Measurements from ENCODE around the gene AIDA. TPM values are rescaled to one million over a fixed set of nuclear protein-coding genes. Genes with fewer than 3 reads are reported as not detected.

The AIDA gene
- total and polyA plus RNA-seq, 2 experiments from 2014 or later: 51.1 to 103 TPM

DNA sequence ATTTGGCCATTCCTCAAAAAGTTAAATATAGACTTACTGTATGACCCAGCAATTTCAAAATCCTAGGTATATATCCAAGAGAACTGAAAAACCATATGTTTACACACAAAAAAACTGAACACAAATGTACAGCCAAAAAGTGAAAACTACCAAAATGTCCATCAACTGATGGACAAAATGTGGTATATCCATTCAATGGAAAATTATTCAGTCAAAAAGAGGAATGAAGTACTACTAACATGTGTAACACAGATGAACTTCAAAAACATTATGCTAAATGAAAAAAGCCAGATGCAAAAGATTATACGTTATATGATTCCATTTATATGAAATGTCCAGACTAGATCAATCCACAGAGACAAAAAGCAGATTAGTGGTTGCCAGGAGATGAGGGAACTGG, 8.0 kb downstream of the AIDA start (continued):
- TF ChIP-seq, protein P1, sequence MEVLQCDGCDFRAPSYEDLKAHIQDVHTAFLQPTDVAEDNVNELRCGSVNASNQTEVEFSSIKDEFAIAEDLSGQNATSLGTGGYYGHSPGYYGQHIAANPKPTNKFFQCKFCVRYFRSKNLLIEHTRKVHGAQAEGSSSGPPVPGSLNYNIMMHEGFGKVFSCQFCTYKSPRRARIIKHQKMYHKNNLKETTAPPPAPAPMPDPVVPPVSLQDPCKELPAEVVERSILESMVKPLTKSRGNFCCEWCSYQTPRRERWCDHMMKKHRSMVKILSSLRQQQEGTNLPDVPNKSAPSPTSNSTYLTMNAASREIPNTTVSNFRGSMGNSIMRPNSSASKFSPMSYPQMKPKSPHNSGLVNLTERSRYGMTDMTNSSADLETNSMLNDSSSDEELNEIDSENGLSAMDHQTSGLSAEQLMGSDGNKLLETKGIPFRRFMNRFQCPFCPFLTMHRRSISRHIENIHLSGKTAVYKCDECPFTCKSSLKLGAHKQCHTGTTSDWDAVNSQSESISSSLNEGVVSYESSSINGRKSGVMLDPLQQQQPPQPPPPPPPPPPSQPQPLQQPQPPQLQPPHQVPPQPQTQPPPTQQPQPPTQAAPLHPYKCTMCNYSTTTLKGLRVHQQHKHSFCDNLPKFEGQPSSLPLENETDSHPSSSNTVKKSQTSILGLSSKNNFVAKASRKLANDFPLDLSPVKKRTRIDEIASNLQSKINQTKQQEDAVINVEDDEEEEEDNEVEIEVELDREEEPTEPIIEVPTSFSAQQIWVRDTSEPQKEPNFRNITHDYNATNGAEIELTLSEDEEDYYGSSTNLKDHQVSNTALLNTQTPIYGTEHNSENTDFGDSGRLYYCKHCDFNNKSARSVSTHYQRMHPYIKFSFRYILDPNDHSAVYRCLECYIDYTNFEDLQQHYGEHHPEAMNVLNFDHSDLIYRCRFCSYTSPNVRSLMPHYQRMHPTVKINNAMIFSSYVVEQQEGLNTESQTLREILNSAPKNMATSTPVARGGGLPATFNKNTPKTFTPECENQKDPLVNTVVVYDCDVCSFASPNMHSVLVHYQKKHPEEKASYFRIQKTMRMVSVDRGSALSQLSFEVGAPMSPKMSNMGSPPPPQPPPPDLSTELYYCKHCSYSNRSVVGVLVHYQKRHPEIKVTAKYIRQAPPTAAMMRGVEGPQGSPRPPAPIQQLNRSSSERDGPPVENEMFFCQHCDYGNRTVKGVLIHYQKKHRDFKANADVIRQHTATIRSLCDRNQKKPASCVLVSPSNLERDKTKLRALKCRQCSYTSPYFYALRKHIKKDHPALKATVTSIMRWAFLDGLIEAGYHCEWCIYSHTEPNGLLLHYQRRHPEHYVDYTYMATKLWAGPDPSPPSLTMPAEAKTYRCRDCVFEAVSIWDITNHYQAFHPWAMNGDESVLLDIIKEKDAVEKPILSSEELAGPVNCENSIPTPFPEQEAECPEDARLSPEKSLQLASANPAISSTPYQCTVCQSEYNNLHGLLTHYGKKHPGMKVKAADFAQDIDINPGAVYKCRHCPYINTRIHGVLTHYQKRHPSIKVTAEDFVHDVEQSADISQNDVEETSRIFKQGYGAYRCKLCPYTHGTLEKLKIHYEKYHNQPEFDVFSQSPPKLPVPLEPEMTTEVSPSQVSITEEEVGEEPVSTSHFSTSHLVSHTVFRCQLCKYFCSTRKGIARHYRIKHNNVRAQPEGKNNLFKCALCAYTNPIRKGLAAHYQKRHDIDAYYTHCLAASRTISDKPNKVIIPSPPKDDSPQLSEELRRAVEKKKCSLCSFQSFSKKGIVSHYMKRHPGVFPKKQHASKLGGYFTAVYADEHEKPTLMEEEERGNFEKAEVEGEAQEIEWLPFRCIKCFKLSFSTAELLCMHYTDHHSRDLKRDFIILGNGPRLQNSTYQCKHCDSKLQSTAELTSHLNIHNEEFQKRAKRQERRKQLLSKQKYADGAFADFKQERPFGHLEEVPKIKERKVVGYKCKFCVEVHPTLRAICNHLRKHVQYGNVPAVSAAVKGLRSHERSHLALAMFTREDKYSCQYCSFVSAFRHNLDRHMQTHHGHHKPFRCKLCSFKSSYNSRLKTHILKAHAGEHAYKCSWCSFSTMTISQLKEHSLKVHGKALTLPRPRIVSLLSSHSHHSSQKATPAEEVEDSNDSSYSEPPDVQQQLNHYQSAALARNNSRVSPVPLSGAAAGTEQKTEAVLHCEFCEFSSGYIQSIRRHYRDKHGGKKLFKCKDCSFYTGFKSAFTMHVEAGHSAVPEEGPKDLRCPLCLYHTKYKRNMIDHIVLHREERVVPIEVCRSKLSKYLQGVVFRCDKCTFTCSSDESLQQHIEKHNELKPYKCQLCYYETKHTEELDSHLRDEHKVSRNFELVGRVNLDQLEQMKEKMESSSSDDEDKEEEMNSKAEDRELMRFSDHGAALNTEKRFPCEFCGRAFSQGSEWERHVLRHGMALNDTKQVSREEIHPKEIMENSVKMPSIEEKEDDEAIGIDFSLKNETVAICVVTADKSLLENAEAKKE (CRISPR knock-in tag; IDR thresholded peaks at IDR 0.05): no peak
- TF ChIP-seq ZNF331 (CRISPR knock-in tag; IDR thresholded peaks at IDR 0.05; ENCODE audit: low read depth) (no peak), STAT1 (IDR thresholded peaks at IDR 0.05; ENCODE audit: unreplicated experiment) (no peak), CREB1 (CRISPR knock-in tag; IDR thresholded peaks at IDR 0.05; ENCODE audit: low read depth) (no peak), NANOG (IDR thresholded peaks at IDR 0.05; ENCODE audit: borderline replicate concordance) (no peak), EZH2 (IDR thresholded peaks at IDR 0.05; ENCODE audit: low read depth, unreplicated experiment) (no peak), EZH2phosphoT487 (IDR thresholded peaks at IDR 0.05; ENCODE audit: unreplicated experiment) (no peak)
- TF ChIP-seq, protein P2, sequence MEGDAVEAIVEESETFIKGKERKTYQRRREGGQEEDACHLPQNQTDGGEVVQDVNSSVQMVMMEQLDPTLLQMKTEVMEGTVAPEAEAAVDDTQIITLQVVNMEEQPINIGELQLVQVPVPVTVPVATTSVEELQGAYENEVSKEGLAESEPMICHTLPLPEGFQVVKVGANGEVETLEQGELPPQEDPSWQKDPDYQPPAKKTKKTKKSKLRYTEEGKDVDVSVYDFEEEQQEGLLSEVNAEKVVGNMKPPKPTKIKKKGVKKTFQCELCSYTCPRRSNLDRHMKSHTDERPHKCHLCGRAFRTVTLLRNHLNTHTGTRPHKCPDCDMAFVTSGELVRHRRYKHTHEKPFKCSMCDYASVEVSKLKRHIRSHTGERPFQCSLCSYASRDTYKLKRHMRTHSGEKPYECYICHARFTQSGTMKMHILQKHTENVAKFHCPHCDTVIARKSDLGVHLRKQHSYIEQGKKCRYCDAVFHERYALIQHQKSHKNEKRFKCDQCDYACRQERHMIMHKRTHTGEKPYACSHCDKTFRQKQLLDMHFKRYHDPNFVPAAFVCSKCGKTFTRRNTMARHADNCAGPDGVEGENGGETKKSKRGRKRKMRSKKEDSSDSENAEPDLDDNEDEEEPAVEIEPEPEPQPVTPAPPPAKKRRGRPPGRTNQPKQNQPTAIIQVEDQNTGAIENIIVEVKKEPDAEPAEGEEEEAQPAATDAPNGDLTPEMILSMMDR (conservative IDR thresholded peaks at IDR 0.05; ENCODE audit: low read depth in 2 of 2): no peak

DNA sequence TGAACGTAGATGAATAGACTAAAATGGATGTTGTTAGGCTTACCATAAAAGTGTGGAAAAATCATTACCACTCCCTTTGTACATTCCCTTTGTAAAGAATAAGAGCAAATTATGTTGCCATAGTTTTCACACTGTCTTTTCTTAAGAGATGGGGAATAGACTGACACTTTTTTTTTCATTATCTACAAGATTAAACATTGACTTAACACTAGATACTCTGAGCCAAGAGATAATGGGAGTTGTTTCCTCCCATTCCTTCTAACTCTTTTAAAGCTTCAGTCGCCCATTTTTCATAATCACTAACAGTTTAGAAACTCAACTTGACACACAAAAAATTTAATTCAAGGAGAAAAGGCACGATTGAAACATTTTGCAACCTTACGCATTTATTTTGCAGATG, 10.1 kb downstream of the AIDA start:
- Histone ChIP-seq H3F3A (replicated peaks; ENCODE audit: low read depth) (no peaks in the 10 kb centered on the region), H3K79me2 (replicated peaks; ENCODE audit: insufficient read depth) (peaks cover 53% of the 10 kb centered on the region), H2AFZ (no peak overlapping the region), H3K36me3 (ENCODE audit: insufficient read depth) (peaks cover 4% of the 10 kb centered on the region; the same call in 1 of the 2 replicates), H3K4me2 (no peak overlapping the region), H3K27me3 (ENCODE audit: insufficient read depth) (no peaks in the 10 kb centered on the region), H3K9me2 (ENCODE audit: insufficient read depth) (no peaks in the 10 kb centered on the region), H4K20me1 (replicated peaks; ENCODE audit: insufficient read depth) (peaks cover 8% of the 10 kb centered on the region; the same call in 1 of the 2 replicates), H3K27ac (ENCODE audit: low read depth) (no peak overlapping the region), H3K4me1 (ENCODE audit: insufficient read depth) (no peaks in the 10 kb centered on the region), H3K4me3 (no peak overlapping the region)
- H3K36me3 Mint-ChIP-seq (ENCODE audit: low read depth): peaks cover 67% of the 10 kb centered on the region
- H3K27me3 Mint-ChIP-seq (ENCODE audit: insufficient read depth, low read depth, poor library complexity): no peaks in the 10 kb centered on the region
- TF ChIP-seq, protein P1 (CRISPR knock-in tag; IDR thresholded peaks at IDR 0.05): no peak
- TF ChIP-seq JUNB (IDR thresholded peaks at IDR 0.05; ENCODE audit: unreplicated experiment): no peak
- DNase-seq (ENCODE audit: low spot score): no peak
- no peak overlapping the region for H3K27ac Mint-ChIP-seq
- H3K9me3 Mint-ChIP-seq: peaks cover 9% of the 10 kb centered on the region; the same call in 2 of the 3 replicates
- ATAC-seq: no peak
- H3K4me1 Mint-ChIP-seq: no peaks in the 10 kb centered on the region
- H3K4me3 Mint-ChIP-seq: no peak overlapping the region

All from GM23338 (cell line).